Right cardiac atrium (tissue), 5 donors: ENCODE results near the gene KYAT1. TPM values are rescaled to one million over a fixed set of nuclear protein-coding genes. Genes with fewer than 3 reads are reported as not detected.
"Not testable (repeated sequence)": the region's sequence is repeated elsewhere in the genome, so short reads cannot be mapped to it uniquely, and the experiment has no call there.

Experiments used
- ATAC-seq, 2 donors: fragments of 200-7000 bp; cut with Tn5 transposase; one replicate each; pipeline versions ENCODE4 v1.8.0 to v1.9.1; 2020; ENCODE audit warnings: moderate library complexity in 2 of 2, mild to moderate bottlenecking in 1 of 2
- DNase-seq, 3 donors: peaks; one replicate each; pipeline ENCODE4 v3.0.0-alpha.2; 2020
- H3K27ac ChIP-seq: one replicate; pipeline ENCODE4 v1.5.1; 2013; ENCODE audit warnings: mild to moderate bottlenecking, low read length, control low read depth, moderate library complexity
- H3K27me3 ChIP-seq: one replicate; pipeline ENCODE4 v1.6.1; 2013; ENCODE audit not compliant: control insufficient read depth, insufficient read depth
- H3K4me1 ChIP-seq: one replicate; pipeline ENCODE4 v1.6.1; 2013; ENCODE audit warnings: low read length; ENCODE audit not compliant: control insufficient read depth, insufficient read depth
- H3K4me3 ChIP-seq: one replicate; pipeline ENCODE4 v1.5.1; 2013; ENCODE audit warnings: low read length, control low read depth
- H3K9me3 ChIP-seq: one replicate; pipeline ENCODE4 v1.6.1; 2013; ENCODE audit warnings: low read length; ENCODE audit not compliant: control insufficient read depth
- WGBS: extraction: QIAGEN DNeasy Blood & Tissue Kit; methylation state at CpG from one replicate; pipeline ENCODE4 v1.1.7; 2013; 5-methylcytosine and 5-hydroxymethylcytosine counted together
- intact Hi-C, 4 donors: fragments of 100-400 bp; cut with DNase I; formaldehyde crosslinking; loops; one replicate each; pipeline versions ENCODE4 v1.11.0 to v1.14.0; 2022 to 2023
- polyA plus RNA-seq: library from polyadenylated mRNA; stranded (reverse); fragments of 200-250 nt; gene quantifications from one replicate; pipeline ENCODE4 v1.2.3, GENCODE V29; 2013
- total RNA-seq, 4 donors: library from RNA; stranded (reverse); fragmentation: NEBNext Ultra II Directional; extraction: Animal tissue kit (Norgen Biotek cat#: 25700); gene quantifications; one replicate each; pipeline ENCODE4 v1.2.1, GENCODE V29; 2021
- donor health status: healthy with polysubstance abuse.
- donor health status: DM: no; HTN: yes; CAD: no.
- donor health status: DM: no; HTN: no; CAD: no.
- donor health status: DM: no; HTN: yes; CAD: no; lungs with severe emphysema.
- donor health status: DM: yes; HTN: yes; CAD: no.

The KYAT1 gene
- total and polyA plus RNA-seq, 5 donors: 10.1 to 18.0 (median 14.7) TPM

- Histone ChIP-seq H3K4me1 (no peaks in the 10 kb centered on the region), H3K9me3 (no peaks in the 10 kb centered on the region), H3K27ac (no peak overlapping the region), H3K27me3 (no peaks in the 10 kb centered on the region), H3K4me3 (no peak overlapping the region)
- ATAC-seq: no peak
- DNase-seq: no peak
- intact Hi-C loops: no loop called here
- WGBS: 75% methylated on average over 5 of the region's 5 CpGs
These were observed 70.9 kb downstream of the KYAT1 start for GRCh38 chr9:128810873-128811272.

- DNase-seq (no peak), ATAC-seq (no peak)
- WGBS: 68% methylated on average over 2 of the region's 2 CpGs
- H3K9me3 ChIP-seq: no peaks in the 10 kb centered on the region
- H3K4me1 ChIP-seq: no peaks in the 10 kb centered on the region
- no peak overlapping the region for H3K27ac ChIP-seq
- intact Hi-C loops: no loop called here
- no peak overlapping the region for H3K4me3 ChIP-seq
- H3K27me3 ChIP-seq: no peaks in the 10 kb centered on the region
These were observed 71.9 kb downstream of the KYAT1 start for GRCh38 chr9:128809831-128810230.

GRCh38 chr9:128809036-128809599, 72.6 kb downstream of the KYAT1 start:
- Histone ChIP-seq H3K4me1 (no peaks in the 10 kb centered on the region), H3K9me3 (no peaks in the 10 kb centered on the region), H3K27ac (no peak overlapping the region), H3K4me3 (no peak overlapping the region), H3K27me3 (no peaks in the 10 kb centered on the region)
- DNase-seq (no peak), ATAC-seq (peak; percentile 30 to 39)
- intact Hi-C loops: no loop called here
- whole genome bisulfite sequencing: 94% methylated on average over 12 of the region's 12 CpGs

GRCh38 chr9:128808543-128808942, 73.2 kb downstream of the KYAT1 start:
- Histone ChIP-seq H3K27me3 (no peaks in the 10 kb centered on the region), H3K4me1 (no peaks in the 10 kb centered on the region), H3K4me3 (no peak overlapping the region), H3K9me3 (no peaks in the 10 kb centered on the region), H3K27ac (no peak overlapping the region)
- ATAC-seq (no peak), DNase-seq (no peak)
- intact Hi-C loops: no loop called here
- 84% methylated on average over 3 of the region's 3 CpGs for WGBS

GRCh38 chr9:128807827-128808226, 73.9 kb downstream of the KYAT1 start:
- no peak for DNase-seq
- no peaks in the 10 kb centered on the region for H3K9me3 ChIP-seq
- H3K4me3 ChIP-seq: no peak overlapping the region
- no peaks in the 10 kb centered on the region for H3K27me3 ChIP-seq
- H3K4me1 ChIP-seq: no peaks in the 10 kb centered on the region
- no peak overlapping the region for H3K27ac ChIP-seq
- WGBS: 77% methylated on average over 14 of the region's 14 CpGs
- intact Hi-C loops: no loop called here
- peak in 1 of 2 donors; percentile 8 for ATAC-seq

GRCh38 chr9:128805661-128806060, 76.1 kb downstream of the KYAT1 start:
- DNase-seq (no peak), ATAC-seq (no peak)
- Histone ChIP-seq H3K4me1 (no peaks in the 10 kb centered on the region), H3K4me3 (no peak overlapping the region), H3K9me3 (no peaks in the 10 kb centered on the region), H3K27me3 (no peaks in the 10 kb centered on the region), H3K27ac (no peak overlapping the region)
- WGBS: 86% methylated on average over 14 of the region's 14 CpGs
- intact Hi-C loops: no loop called here

GRCh38 chr9:128802482-128802881, 79.3 kb downstream of the KYAT1 start:
- no peaks in the 10 kb centered on the region for H3K9me3 ChIP-seq
- DNase-seq: no peak
- H3K4me1 ChIP-seq: no peaks in the 10 kb centered on the region
- ATAC-seq: no peak
- H3K27me3 ChIP-seq: no peaks in the 10 kb centered on the region
- H3K27ac ChIP-seq: no peak overlapping the region
- WGBS: 97% methylated on average over 4 of the region's 4 CpGs
- intact Hi-C loops: no loop called here
- H3K4me3 ChIP-seq: no peak overlapping the region

- Histone ChIP-seq H3K27me3 (no peaks in the 10 kb centered on the region), H3K27ac (no peak overlapping the region), H3K9me3 (no peaks in the 10 kb centered on the region), H3K4me1 (no peaks in the 10 kb centered on the region), H3K4me3 (no peak overlapping the region)
- DNase-seq: no peak
- WGBS: 92% methylated on average over 7 of the region's 7 CpGs
- ATAC-seq: no peak
- intact Hi-C loops: no loop called here
These were observed 81.7 kb downstream of the KYAT1 start for GRCh38 chr9:128800061-128800460.

- 90% methylated on average over 8 of the region's 8 CpGs for WGBS
- Histone ChIP-seq H3K4me1 (no peaks in the 10 kb centered on the region), H3K27me3 (no peaks in the 10 kb centered on the region), H3K9me3 (no peaks in the 10 kb centered on the region), H3K4me3 (no peak overlapping the region), H3K27ac (no peak overlapping the region)
- intact Hi-C loops: no loop called here
- DNase-seq (no peak), ATAC-seq (no peak)
These were observed 82.9 kb downstream of the KYAT1 start for GRCh38 chr9:128798896-128799295.

- 48% methylated on average over 2 of the region's 2 CpGs for WGBS
- H3K27ac ChIP-seq, H3K4me3 ChIP-seq, H3K27me3 ChIP-seq, DNase-seq, H3K4me1 ChIP-seq, H3K9me3 ChIP-seq, ATAC-seq, intact Hi-C loops: not testable (repeated sequence)
These were observed 86.8 kb downstream of the KYAT1 start for GRCh38 chr9:128794961-128795360.

GRCh38 chr9:128792978-128793686, 88.6 kb downstream of the KYAT1 start:
- no peak overlapping the region for H3K27ac ChIP-seq
- H3K4me3 ChIP-seq: no peak overlapping the region
- no peaks in the 10 kb centered on the region for H3K9me3 ChIP-seq
- DNase-seq (no peak), ATAC-seq (no peak)
- intact Hi-C loops: no loop called here
- peaks cover 3% of the 10 kb centered on the region for H3K4me1 ChIP-seq
- 87% methylated on average over 8 of the region's 8 CpGs for WGBS
- no peaks in the 10 kb centered on the region for H3K27me3 ChIP-seq
